Measurements from ENCODE around the gene DPH6. TPM values are rescaled to one million over a fixed set of nuclear protein-coding genes. Genes with fewer than 3 reads are reported as not detected.

DPH6 gene
- polyA plus RNA-seq, 2 of the 4 experiments (the other 2 are of a cell fraction), result 11.0 to 33.6 TPM

DNA sequence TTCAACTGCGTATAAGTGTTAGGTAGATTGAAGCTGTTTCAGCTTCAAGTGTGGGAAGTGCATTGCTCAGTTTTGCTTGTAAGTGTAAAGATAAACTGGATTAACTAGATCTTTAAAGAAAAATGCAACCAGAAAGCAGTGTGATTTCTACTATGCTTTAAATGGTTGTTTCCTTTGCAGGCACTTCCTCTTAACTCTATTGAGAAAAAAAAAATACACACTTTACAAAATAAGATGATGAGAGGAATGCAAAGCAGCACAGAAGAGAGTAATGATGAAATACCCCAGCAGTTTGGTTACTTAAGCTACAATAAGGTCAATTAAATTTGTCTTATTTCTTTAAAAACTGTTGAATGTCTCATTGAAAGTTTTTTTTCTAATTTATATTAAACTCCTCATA lies 40.8 kb downstream of the DPH6 start:
- ChIA-PET POLR2A (no interaction called here), CTCF (no interaction called here)
- Histone ChIP-seq H3K9me3 (no peaks in the 10 kb centered on the region), H3K4me2 (no peak overlapping the region), H3K4me3 (no peak overlapping the region), H3K4me1 (no peaks in the 10 kb centered on the region), H3K27ac (no peak overlapping the region)
- 95% methylated on average over 1 of the region's 1 CpG for WGBS (ENCODE audit: missing lambda C conversion rate)
- no peak for FAIRE-seq
- ATAC-seq, result no peak
- DNase-seq (ENCODE audit: low read depth in 1 of 2, low spot score in 1 of 2), result no peak
- no peak for TF ChIP-seq CBX2 (IDR thresholded peaks at IDR 0.05; ENCODE audit: borderline replicate concordance, low read depth)
- TF ChIP-seq, protein P1, sequence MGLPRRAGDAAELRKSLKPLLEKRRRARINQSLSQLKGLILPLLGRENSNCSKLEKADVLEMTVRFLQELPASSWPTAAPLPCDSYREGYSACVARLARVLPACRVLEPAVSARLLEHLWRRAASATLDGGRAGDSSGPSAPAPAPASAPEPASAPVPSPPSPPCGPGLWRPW (IDR thresholded peaks at IDR 0.05), result no peak
- no peak for TF ChIP-seq HEYL (CRISPR knock-in tag; IDR thresholded peaks at IDR 0.05)

- POLR2A ChIA-PET, result no interaction called here
- H3K27ac ChIP-seq, result no peak overlapping the region
- CTCF ChIA-PET, result no interaction called here
- WGBS (ENCODE audit: missing lambda C conversion rate), result 94% methylated on average over 4 of the region's 4 CpGs
- ATAC-seq (no peak), FAIRE-seq (no peak), DNase-seq (ENCODE audit: low read depth in 1 of 2, low spot score in 1 of 2) (no peak)
- H3K4me2 ChIP-seq, result no peak overlapping the region
- no peak overlapping the region for H3K4me3 ChIP-seq
- H3K9me3 ChIP-seq, result no peaks in the 10 kb centered on the region
- no peaks in the 10 kb centered on the region for H3K4me1 ChIP-seq
- TF ChIP-seq CEBPB (IDR thresholded peaks at IDR 0.05) (no peak), RNF2 (IDR thresholded peaks at IDR 0.05; ENCODE audit: borderline replicate concordance, low read depth) (no peak), CBX2 (IDR thresholded peaks at IDR 0.05; ENCODE audit: borderline replicate concordance, low read depth) (no peak), SREBF2 (IDR thresholded peaks at IDR 0.05) (no peak), CBX8 (IDR thresholded peaks at IDR 0.05) (no peak), KDM5A (IDR thresholded peaks at IDR 0.05) (no peak), KDM1A (IDR thresholded peaks at IDR 0.05; ENCODE audit: low read depth) (no peak), ZFP36 (IDR thresholded peaks at IDR 0.05; ENCODE audit: borderline replicate concordance, partially characterized antibody) (no peak), NFE2L2 (conservative IDR thresholded peaks at IDR 0.05; ENCODE audit: low read length) (no peak), EHMT2 (IDR thresholded peaks at IDR 0.05; ENCODE audit: low read depth) (no peak), EHF (CRISPR knock-in tag; IDR thresholded peaks at IDR 0.05) (no peak), POLR2A (IDR thresholded peaks at IDR 0.05; ENCODE audit: low read length) (no peak), POLR2AphosphoS2 (conservative IDR thresholded peaks at IDR 0.05; ENCODE audit: low read length) (no peak), RFX5 (IDR thresholded peaks at IDR 0.05) (no peak)
- TF ChIP-seq, protein P1 (IDR thresholded peaks at IDR 0.05), result no peak
- TF ChIP-seq, protein P2, sequence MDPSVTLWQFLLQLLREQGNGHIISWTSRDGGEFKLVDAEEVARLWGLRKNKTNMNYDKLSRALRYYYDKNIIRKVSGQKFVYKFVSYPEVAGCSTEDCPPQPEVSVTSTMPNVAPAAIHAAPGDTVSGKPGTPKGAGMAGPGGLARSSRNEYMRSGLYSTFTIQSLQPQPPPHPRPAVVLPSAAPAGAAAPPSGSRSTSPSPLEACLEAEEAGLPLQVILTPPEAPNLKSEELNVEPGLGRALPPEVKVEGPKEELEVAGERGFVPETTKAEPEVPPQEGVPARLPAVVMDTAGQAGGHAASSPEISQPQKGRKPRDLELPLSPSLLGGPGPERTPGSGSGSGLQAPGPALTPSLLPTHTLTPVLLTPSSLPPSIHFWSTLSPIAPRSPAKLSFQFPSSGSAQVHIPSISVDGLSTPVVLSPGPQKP (IDR thresholded peaks at IDR 0.05; ENCODE audit: low read depth, low read length), result no peak
These were observed 46.2 kb downstream of the DPH6 start for GRCh38 chr15:35499723-35500122.

DNA sequence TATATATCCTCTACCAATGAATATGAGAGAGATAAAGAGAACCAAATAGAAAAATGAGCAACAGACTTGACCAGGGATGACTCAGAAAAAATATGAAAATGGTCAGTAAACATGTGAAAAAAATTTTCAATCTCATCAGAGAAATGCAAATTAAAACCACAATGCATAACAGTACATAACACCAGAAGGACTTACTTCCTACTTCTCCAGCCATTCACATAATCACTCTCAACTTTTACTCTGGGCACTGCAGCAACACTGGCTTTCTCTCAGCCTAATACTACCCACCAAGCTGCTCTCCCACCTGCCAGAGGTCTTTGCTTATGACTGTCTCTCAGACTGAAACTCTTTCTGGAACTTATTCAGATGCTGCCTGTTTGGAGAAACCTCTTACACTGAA lies 49.4 kb downstream of the DPH6 start:
- H3K27ac ChIP-seq, result no peak overlapping the region
- H3K4me1 ChIP-seq, result peaks cover 8% of the 10 kb centered on the region; the same call in 1 of the 3 replicates
- ChIA-PET POLR2A (no interaction called here), CTCF (interaction anchor here (0.6 kb wide), 1 partner anchor 1705 kb away, joined by 3 read pairs; no protein-coding TSS in a partner anchor)
- H3K4me3 ChIP-seq, result no peak overlapping the region
- H3K4me2 ChIP-seq, result no peak overlapping the region
- TF ChIP-seq CHD4 (IDR thresholded peaks at IDR 0.05; ENCODE audit: borderline replicate concordance) (no peak), POLR2A (IDR thresholded peaks at IDR 0.05; ENCODE audit: low read length) (no peak), RAD21 (conservative IDR thresholded peaks at IDR 0.05 in 1 of 2, IDR thresholded peaks at IDR 0.05 in 1 of 2) (no peak), HOXB5 (CRISPR knock-in tag; IDR thresholded peaks at IDR 0.05) (no peak)
- TF ChIP-seq, protein P1 (IDR thresholded peaks at IDR 0.05), result no peak
- TF ChIP-seq, protein P3, sequence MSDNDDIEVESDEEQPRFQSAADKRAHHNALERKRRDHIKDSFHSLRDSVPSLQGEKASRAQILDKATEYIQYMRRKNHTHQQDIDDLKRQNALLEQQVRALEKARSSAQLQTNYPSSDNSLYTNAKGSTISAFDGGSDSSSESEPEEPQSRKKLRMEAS (IDR thresholded peaks at IDR 0.05), result no peak
- no peak for ATAC-seq
- H3K9me3 ChIP-seq, result no peaks in the 10 kb centered on the region
- no peak for FAIRE-seq
- no peak for DNase-seq (ENCODE audit: low read depth in 1 of 2, low spot score in 1 of 2)

All from A549 (cell line).